ENCODE results near the gene NT5DC4. TPM values are rescaled to one million over a fixed set of nuclear protein-coding genes. Genes with fewer than 3 reads are reported as not detected.

The NT5DC4 gene
- total RNA-seq: 0.11 TPM in 1 of 2 replicates, not detected in the other

GRCh38 chr2:112720785-112721184 lies at the start of gene NT5DC4:
TSS of gene NT5DC4 (plus strand) at chr2:112721020. CDS start at chr2:112721080, 60 bp downstream.

GRCh38 chr2:112764071-112765044 lies 43.5 kb downstream of the NT5DC4 start, which contains the start of gene CKAP2L:
TSS of gene CKAP2L (minus strand) at chr2:112764609. CDS start at chr2:112764598, 11 bp downstream.

GRCh38 chr2:112784199-112785189 lies 63.7 kb downstream of the NT5DC4 start, which contains the start of gene IL1A:
TSS of gene IL1A (minus strand) at chr2:112784493. CDS start at chr2:112783770, 723 bp downstream.

Other genes with a start within 250 kb of the NT5DC4 start
- gene TTL, start 238.9 kb upstream of the NT5DC4 start, total RNA-seq: 51.6 and 84.6 TPM in 2 replicates
- gene POLR1B, start 178.6 kb upstream of the NT5DC4 start, total RNA-seq: 16.7 and 20.9 TPM in 2 replicates
- 7.0 and 12.5 TPM in 2 replicates for gene CHCHD5, start 136.4 kb upstream of the NT5DC4 start, total RNA-seq
- gene SLC20A1, start 75.1 kb upstream of the NT5DC4 start, total RNA-seq: 122 and 398 TPM in 2 replicates
- gene CKAP2L, start 43.6 kb downstream of the NT5DC4 start, total RNA-seq: 3.9 and 15.8 TPM in 2 replicates
- gene IL1A, start 63.5 kb downstream of the NT5DC4 start, total RNA-seq: 0.12 and 0.22 TPM in 2 replicates
- gene IL1B, start 115.8 kb downstream of the NT5DC4 start, total RNA-seq: 0.77 and 1.7 TPM in 2 replicates
- gene IL37, start 190.1 kb downstream of the NT5DC4 start, total RNA-seq: 0.22 TPM in 1 of 2 replicates, not detected in the other

Measured in uterine smooth muscle cell (primary cell).